IMR-90 (cell line): Measurements from ENCODE around the gene PDE6B.

Source experiments
- FOS ChIP-seq: fragments of 150-350 bp; IDR thresholded peaks from 2 replicates; pipeline ENCODE4 v1.6.1; 2016; ENCODE audit warnings: low read depth, low read length
- RFX5 ChIP-seq: IDR thresholded peaks from 2 replicates; pipeline ENCODE4 v1.8.0; 2012; ENCODE audit warnings: low read depth, mild to moderate bottlenecking, low read length, moderate library complexity
- TF ChIP-seq, protein P1 (sequence below): conservative IDR thresholded peaks from 2 replicates; pipeline ENCODE4 v1.5.1; 2012; ENCODE audit warnings: mild to moderate bottlenecking, low read depth, low read length, improper control_type of control experiment

DNA sequence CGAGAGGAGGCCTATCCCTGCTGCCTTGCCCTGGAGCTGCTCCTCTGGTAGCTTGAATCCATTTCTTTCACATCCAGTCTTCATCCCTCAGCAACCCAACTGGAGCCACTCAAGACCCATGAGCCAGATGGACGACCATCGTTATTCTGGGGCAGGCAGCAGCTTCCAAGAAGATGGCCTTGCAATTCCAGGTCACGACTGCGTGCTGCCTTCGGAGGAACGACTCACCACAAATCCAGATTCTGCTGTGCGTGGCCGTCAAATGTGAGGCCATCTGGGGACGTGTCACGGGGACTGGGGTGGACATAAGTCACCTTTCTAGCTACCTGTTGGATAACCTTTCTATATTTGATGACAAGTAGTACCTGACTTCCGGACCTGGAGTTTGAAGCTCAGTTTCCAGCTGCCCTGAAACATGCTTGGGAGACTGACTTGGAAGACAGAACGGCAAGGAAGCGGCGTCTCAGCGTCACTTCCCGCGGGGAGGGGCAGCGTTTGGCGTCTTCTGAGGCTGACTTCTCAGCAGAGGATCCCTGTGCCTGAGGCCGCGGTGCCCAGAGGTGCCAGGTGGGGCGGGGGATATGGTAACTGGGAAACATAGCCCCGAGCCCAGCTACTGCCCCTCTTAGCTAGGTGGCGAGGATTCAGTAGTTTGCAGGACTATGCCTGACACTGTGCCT is 37.6 kb upstream of the PDE6B start:
- TF ChIP-seq, protein P1, sequence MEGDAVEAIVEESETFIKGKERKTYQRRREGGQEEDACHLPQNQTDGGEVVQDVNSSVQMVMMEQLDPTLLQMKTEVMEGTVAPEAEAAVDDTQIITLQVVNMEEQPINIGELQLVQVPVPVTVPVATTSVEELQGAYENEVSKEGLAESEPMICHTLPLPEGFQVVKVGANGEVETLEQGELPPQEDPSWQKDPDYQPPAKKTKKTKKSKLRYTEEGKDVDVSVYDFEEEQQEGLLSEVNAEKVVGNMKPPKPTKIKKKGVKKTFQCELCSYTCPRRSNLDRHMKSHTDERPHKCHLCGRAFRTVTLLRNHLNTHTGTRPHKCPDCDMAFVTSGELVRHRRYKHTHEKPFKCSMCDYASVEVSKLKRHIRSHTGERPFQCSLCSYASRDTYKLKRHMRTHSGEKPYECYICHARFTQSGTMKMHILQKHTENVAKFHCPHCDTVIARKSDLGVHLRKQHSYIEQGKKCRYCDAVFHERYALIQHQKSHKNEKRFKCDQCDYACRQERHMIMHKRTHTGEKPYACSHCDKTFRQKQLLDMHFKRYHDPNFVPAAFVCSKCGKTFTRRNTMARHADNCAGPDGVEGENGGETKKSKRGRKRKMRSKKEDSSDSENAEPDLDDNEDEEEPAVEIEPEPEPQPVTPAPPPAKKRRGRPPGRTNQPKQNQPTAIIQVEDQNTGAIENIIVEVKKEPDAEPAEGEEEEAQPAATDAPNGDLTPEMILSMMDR = no peak
- no peak for TF ChIP-seq FOS
- no peak for TF ChIP-seq RFX5
